HepG2 (cell line): ENCODE measurements around the gene SELENOV. TPM values are rescaled to one million over a fixed set of nuclear protein-coding genes. Genes with fewer than 3 reads are reported as not detected.

Experiments
- CBX5 ChIP-seq: sonication (generic); formaldehyde crosslinking; IDR thresholded peaks from 2 replicates; pipeline ENCODE4 v1.4.0; 2020; ENCODE audit warnings: missing genetic modification reagents, borderline replicate concordance
- GPBP1L1 ChIP-seq: sonication (generic); formaldehyde crosslinking; IDR thresholded peaks from 2 replicates; pipeline ENCODE4 v1.5.0; 2020; ENCODE audit warnings: mild to moderate bottlenecking, missing genetic modification reagents
- HDAC1 ChIP-seq: sonication (generic); formaldehyde crosslinking; IDR thresholded peaks from 2 replicates; pipeline ENCODE4 v1.5.1; 2020; ENCODE audit warnings: mild to moderate bottlenecking, missing genetic modification reagents
- HDAC6 ChIP-seq: fragments of 200-600 bp; sonication (generic); IDR thresholded peaks from 2 replicates; pipeline ENCODE4 v1.7.0; 2017; ENCODE audit warnings: mild to moderate bottlenecking, antibody characterized with exemption, low read length, low read depth
- HINFP ChIP-seq: sonication (generic); formaldehyde crosslinking; IDR thresholded peaks from 2 replicates; pipeline ENCODE4 v1.4.0; 2020; ENCODE audit warnings: low read depth, mild to moderate bottlenecking, missing genetic modification reagents
- IRX3 ChIP-seq: sonication (generic); formaldehyde crosslinking; IDR thresholded peaks from 2 replicates; pipeline ENCODE4 v1.8.1; 2023; ENCODE audit warnings: mild to moderate bottlenecking, low read depth, missing genetic modification reagents, borderline replicate concordance
- MTF2 ChIP-seq: sonication (generic); formaldehyde crosslinking; IDR thresholded peaks from 2 replicates; pipeline ENCODE4 v1.5.0; 2020; ENCODE audit warnings: missing genetic modification reagents, borderline replicate concordance
- PHF5A ChIP-seq: IDR thresholded peaks from one replicate; pipeline ENCODE4 v1.6.1; 2018; ENCODE audit warnings: low read depth, missing genetic modification reagents; ENCODE audit not compliant: unreplicated experiment
- RAD51 ChIP-seq: fragments of 450-650 bp; IDR thresholded peaks from 2 replicates; pipeline ENCODE4 v1.6.1; 2016; ENCODE audit warnings: borderline replicate concordance
- RFXAP ChIP-seq: sonication (generic); formaldehyde crosslinking; IDR thresholded peaks from 2 replicates; pipeline ENCODE4 v1.4.0; 2020; ENCODE audit warnings: missing genetic modification reagents, borderline replicate concordance
- TAF1 ChIP-seq: sonication (generic); formaldehyde crosslinking; IDR thresholded peaks from 2 replicates; pipeline ENCODE4 v1.4.0; 2020; ENCODE audit warnings: missing genetic modification reagents
- TOE1 ChIP-seq: sonication (generic); formaldehyde crosslinking; IDR thresholded peaks from 2 replicates; pipeline ENCODE4 v1.4.0; 2020; ENCODE audit warnings: mild to moderate bottlenecking, missing genetic modification reagents
- TRIM22 ChIP-seq: fragments of 450-650 bp; IDR thresholded peaks from 2 replicates; pipeline ENCODE4 v1.6.1; 2017
- ZFP41 ChIP-seq: sonication (generic); formaldehyde crosslinking; IDR thresholded peaks from 2 replicates; pipeline ENCODE4 v1.4.0; 2020; ENCODE audit warnings: mild to moderate bottlenecking, missing genetic modification reagents, borderline replicate concordance
- ZNF275 ChIP-seq: sonication (generic); formaldehyde crosslinking; IDR thresholded peaks from 2 replicates; pipeline ENCODE4 v1.8.0; 2022; ENCODE audit warnings: missing genetic modification reagents, mild to moderate bottlenecking, inconsistent platforms, borderline replicate concordance
- ZNF549 ChIP-seq: sonication (generic); formaldehyde crosslinking; IDR thresholded peaks from 2 replicates; pipeline ENCODE4 v1.5.0; 2020; ENCODE audit warnings: missing genetic modification reagents
- ZNF710 ChIP-seq: sonication (generic); formaldehyde crosslinking; IDR thresholded peaks from 2 replicates; pipeline ENCODE4 v1.5.0; 2020; ENCODE audit warnings: mild to moderate bottlenecking, missing genetic modification reagents, borderline replicate concordance
- ZNF792 ChIP-seq: IDR thresholded peaks from 2 replicates; pipeline ENCODE4 v1.6.1; 2016
- polyA plus RNA-seq, 8 experiments: library from polyadenylated mRNA; depleted of rRNA in 3 of 8; stranded (reverse) in 7 of 8; unstranded in 1 of 8; fragments of >200 nt; fragmentation: Illumina TruSeq in 4 of 8; extraction: Trizol in 4 of 8; gene quantifications; 2 replicates each; pipeline versions ENCODE4 v1.2.1 to v1.2.3, GENCODE V29; 2011 to 2016; ENCODE audit warnings: low read depth in 4 of 8, missing spikeins in 1 of 8, mixed read lengths in 1 of 8; ENCODE audit not compliant: insufficient read depth in 1 of 8
- total RNA-seq, 5 experiments: library from RNA; depleted of rRNA; stranded (reverse); fragments of >200 nt; fragmentation: Illumina TruSeq; extraction: Trizol; gene quantifications; 2 replicates each; pipeline ENCODE4 v1.2.3, GENCODE V29; 2016; ENCODE audit warnings: low read depth in 1 of 5

Gene SELENOV
- total and polyA plus RNA-seq, 2 of the 13 experiments (the other 11 are each of a cell fraction or from before 2014, with no cell fraction given), result not detected

- TF ChIP-seq TRIM22 (no peak), ZNF792 (peak; percentile 83; the same call in 1 of the 2 replicates), RAD51 (no peak), TOE1 (CRISPR knock-in tag) (no peak), ZFP41 (CRISPR knock-in tag) (no peak; the same call in 1 of the 2 replicates), GPBP1L1 (CRISPR knock-in tag) (no peak), HINFP (CRISPR knock-in tag) (0 out of 2 replicates have a peak, but pooled peaks have one; percentile 53), IRX3 (CRISPR knock-in tag) (0 out of 2 replicates have a peak, but pooled peaks have one; percentile 30), CBX5 (peak; percentile 41; the same call in 1 of the 2 replicates), ZNF710 (no peak), MTF2 (CRISPR knock-in tag) (0 out of 2 replicates have a peak, but pooled peaks have one; percentile 12), PHF5A (no peak), ZNF549 (no peak), HDAC6 (no peak), ZNF275 (CRISPR knock-in tag) (no peak; the same call in 1 of the 2 replicates), RFXAP (CRISPR knock-in tag) (no peak; the same call in none of the 2 replicates), HDAC1 (peak; percentile 91; the same call in 1 of the 2 replicates), TAF1 (CRISPR knock-in tag) (peak; percentile 98)
These were observed 34.4 kb upstream of the SELENOV start, which contains the start of gene TIMM50 (continued) for GRCh38 chr19:39480337-39481228.
